NCI-H69 (cell line): ENCODE measurements around the gene SENP8.
A peak's percentile ranks its signal among the peaks of the same experiment; 100 is the strongest.
"Not testable (repeated sequence)": the region's sequence is repeated elsewhere in the genome, so short reads cannot be mapped to it uniquely, and the experiment has no call there.

Experiments
- DNase-seq: peaks from one replicate; lab custom pipeline; 2025; lab: John Stamatoyannopoulos, UW

SENP8 gene

GRCh38 chr15:72118017-72118978 is at the start of gene SENP8, which contains the start of gene MYO9A:
SENP8 (plus strand) TSS chr15:72118403; CDS start chr15:72139624, 21,221 bp downstream.
MYO9A (minus strand) TSS chr15:72118150; CDS start chr15:72046563, 71,587 bp downstream.
- DNase-seq = peak; percentile 96

- no peak for DNase-seq
Measured at GRCh38 chr15:72068856-72069255, 49.3 kb upstream of the SENP8 start.

DNA sequence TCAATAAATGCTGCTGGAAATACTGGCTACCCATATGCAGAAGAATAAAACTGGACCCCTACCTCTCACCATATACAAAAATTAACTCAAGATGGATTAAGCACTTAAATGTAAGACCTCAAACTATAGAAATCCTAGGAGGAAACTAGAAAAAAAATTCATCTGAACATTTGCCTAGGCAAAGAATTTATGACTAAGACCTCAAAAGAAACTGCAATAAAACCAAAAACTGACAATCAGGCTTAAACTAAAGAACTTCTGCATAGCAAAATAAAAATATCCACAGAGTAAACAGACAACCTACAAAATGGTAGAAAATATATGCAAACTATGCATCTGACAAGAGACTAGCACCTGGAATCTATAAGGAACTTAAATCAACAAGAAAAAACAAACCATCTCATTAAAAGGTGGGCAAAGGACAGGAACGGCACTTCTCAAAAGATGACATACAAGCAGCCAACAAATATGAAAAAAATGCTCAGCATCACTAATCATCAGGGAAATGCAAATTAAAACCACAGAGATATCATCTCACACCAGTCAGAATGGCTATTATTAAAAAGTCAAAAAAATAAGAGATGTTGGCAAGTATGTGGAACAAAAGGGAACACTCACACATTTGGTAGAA is 47.3 kb upstream of the SENP8 start:
- DNase-seq = no peak

DNA sequence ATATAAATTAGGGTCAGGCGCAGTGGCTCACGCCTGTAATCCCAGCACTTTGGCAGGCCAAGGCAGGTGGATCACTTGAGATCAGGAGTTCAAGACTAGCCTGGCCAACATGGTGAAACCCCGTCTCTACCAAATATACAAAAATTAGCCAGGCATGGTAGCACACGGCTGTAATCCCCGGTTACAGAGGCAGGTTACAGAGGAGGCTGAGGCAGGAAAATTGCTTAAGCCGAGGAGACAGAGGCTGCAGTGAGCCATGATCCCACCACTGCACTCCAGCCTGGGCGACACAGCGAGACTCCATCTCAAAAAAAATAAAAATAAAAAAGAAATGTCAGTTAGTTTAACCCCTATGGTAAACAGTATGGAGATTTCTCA is 46.8 kb upstream of the SENP8 start:
- not testable (repeated sequence) for DNase-seq

GRCh38 chr15:72074335-72075060 is 43.7 kb upstream of the SENP8 start:
- no peak for DNase-seq

DNA sequence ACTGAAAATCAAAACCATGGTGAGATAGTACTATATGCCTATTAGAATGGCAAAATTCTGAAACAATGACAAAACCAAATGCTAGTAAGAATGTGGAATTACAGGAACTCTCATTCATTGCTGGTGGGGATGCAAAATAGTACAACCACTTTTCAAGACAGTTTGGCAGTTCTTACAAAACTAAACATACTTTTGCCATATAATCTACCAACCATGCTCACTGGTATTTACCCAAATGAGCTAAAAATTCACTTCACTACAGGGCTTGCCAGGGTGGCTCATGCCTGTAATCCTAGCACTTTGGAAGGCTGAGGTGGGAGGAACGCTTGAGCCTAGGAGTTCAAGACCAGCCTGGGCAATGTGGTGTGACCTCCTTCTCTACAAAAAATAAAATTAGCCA is 40.3 kb upstream of the SENP8 start:
- no peak for DNase-seq

GRCh38 chr15:72078887-72079286 is 39.3 kb upstream of the SENP8 start:
- no peak for DNase-seq

GRCh38 chr15:72082176-72082575 is 36.0 kb upstream of the SENP8 start:
- DNase-seq = no peak

GRCh38 chr15:72086010-72086697 is 32.0 kb upstream of the SENP8 start:
- DNase-seq = peak; percentile 58

GRCh38 chr15:72086920-72087648 is 31.1 kb upstream of the SENP8 start:
- no peak for DNase-seq

- DNase-seq = no peak
Measured at GRCh38 chr15:72092006-72092405, 26.2 kb upstream of the SENP8 start.

- no peak for DNase-seq
Measured at GRCh38 chr15:72092691-72093090, 25.5 kb upstream of the SENP8 start.

GRCh38 chr15:72096796-72097195 is 21.4 kb upstream of the SENP8 start:
- DNase-seq = no peak

DNA sequence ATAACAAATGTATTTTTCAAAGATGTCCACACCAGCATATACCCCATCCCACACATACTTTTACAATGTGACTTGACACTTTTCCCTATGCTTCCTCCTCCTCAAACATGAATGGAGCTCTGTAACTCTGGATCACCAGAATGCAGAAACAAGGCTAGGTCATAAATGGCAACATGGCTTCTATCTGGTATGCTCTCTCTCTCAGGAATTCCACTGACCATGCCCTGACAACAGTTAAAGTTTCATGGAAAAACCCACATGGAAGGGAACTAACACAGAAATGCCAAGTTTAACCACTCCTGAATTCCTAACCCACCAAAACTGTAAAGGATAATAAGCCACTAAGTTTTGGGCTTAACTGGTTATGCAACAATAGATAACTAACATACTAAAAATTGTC is 20.2 kb upstream of the SENP8 start:
- DNase-seq = no peak

GRCh38 chr15:72099155-72099554 is 19.0 kb upstream of the SENP8 start:
- no peak for DNase-seq

DNA sequence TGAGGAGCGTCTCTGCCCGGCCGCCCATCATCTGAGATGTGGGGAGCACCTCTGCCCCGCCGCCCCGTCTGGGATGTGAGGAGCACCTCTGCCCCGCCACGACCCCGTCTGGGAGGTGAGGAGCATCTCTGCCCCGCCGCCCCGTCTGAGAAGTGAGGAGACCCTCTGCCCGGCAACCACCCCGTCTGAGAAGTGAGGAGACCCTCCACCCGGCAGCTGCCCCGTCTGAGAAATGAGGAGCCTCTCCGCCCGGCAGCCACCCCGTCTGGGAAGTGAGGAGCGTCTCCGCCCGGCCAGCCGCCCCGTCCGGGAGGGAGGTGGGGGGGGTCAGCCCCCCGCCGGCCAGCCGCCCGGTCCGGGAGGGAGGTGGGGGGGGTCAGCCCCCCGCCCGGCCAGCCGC is 17.7 kb upstream of the SENP8 start:
- DNase-seq = not testable (repeated sequence)

- DNase-seq = no peak
Measured at GRCh38 chr15:72105111-72105510, 13.1 kb upstream of the SENP8 start.

GRCh38 chr15:72106068-72106467 is 12.1 kb upstream of the SENP8 start:
- DNase-seq = no peak

DNA sequence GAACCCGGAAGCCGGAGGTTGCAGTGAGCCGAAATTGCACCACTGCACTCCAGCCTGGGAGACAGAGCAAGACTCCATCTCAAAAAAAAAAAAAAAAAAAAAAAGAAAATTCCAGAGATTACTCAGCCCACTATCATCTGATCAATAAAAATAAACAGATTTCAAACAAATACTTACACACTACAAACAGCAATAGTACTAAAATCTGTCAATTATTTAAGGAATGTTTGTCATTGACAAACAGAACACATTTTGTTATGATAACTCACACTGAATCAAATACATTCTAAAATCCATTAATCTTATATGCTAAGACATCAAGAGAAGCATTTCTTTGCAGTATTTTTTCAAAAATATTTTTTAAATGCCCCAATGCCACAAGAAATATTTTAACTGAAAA is 7.8 kb upstream of the SENP8 start:
- no peak for DNase-seq

GRCh38 chr15:72112116-72112515 is 6.1 kb upstream of the SENP8 start:
- DNase-seq = no peak

DNA sequence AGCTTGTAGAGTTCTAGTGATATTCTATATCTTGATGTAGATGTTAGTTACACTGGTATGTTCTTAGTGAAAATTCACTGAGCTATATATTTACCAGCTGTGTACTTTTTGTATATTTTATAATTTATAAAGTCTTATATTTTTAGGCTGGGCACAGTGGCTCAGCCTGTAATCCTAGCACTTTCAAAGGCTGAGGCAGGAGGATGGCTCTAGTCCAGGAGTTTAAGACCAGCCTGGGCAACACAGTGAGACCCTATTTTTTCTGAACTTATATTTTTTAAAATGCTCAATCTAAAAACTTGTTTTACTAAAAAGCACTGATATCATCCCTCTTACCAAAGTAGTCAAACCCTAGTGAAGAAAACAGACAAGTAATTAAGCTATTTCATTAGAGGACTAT is 5.4 kb upstream of the SENP8 start:
- no peak for DNase-seq
